Left ventricle myocardium inferior (tissue), 1 donor: ENCODE measurements around the gene SCP2D1. TPM values are rescaled to one million over a fixed set of nuclear protein-coding genes. Genes with fewer than 3 reads are reported as not detected.

Experiments
- DNase-seq: peaks from one replicate; pipeline ENCODE4 v3.0.0-alpha.2; 2020
- H3K27ac ChIP-seq: fragments of 200-600 bp; replicated peaks from 2 replicates; pipeline ENCODE4 v1.8.0; 2021
- H3K27me3 ChIP-seq: fragments of 200-600 bp; 2 replicates; pipeline ENCODE4 v1.8.0; 2021; ENCODE audit warnings: low read depth
- H3K36me3 ChIP-seq: fragments of 200-600 bp; 2 replicates; pipeline ENCODE4 v1.8.0; 2021
- H3K4me1 ChIP-seq: fragments of 200-600 bp; 2 replicates; pipeline ENCODE4 v1.8.0; 2021
- H3K4me3 ChIP-seq: fragments of 200-600 bp; 2 replicates; pipeline ENCODE4 v1.8.0; 2021; ENCODE audit warnings: mild to moderate bottlenecking, moderate library complexity
- H3K9me3 ChIP-seq: fragments of 200-600 bp; replicated peaks from 2 replicates; pipeline ENCODE4 v1.8.0; 2021
- intact Hi-C: fragments of 100-400 bp; cut with micrococcal nuclease; formaldehyde crosslinking; loops from one replicate; pipeline ENCODE4 v1.11.0; 2022
- total RNA-seq: library from RNA; stranded (reverse); fragmentation: NEBNext Ultra II Directional; extraction: Animal tissue kit (Norgen Biotek cat#: 25700); gene quantifications from one replicate; pipeline ENCODE4 v1.2.1, GENCODE V29; 2021
- TF ChIP-seq, protein P1 (sequence below): fragments of 200-600 bp; IDR thresholded peaks from 2 replicates; pipeline ENCODE4 v1.8.0; 2021; ENCODE audit warnings: antibody characterized with exemption, mild to moderate bottlenecking, borderline replicate concordance
- donor health status: DM: no; HTN: yes; CAD: no; lungs with severe emphysema.

Gene SCP2D1
- total RNA-seq, 1 donor from 2014 or later: not detected

DNA sequence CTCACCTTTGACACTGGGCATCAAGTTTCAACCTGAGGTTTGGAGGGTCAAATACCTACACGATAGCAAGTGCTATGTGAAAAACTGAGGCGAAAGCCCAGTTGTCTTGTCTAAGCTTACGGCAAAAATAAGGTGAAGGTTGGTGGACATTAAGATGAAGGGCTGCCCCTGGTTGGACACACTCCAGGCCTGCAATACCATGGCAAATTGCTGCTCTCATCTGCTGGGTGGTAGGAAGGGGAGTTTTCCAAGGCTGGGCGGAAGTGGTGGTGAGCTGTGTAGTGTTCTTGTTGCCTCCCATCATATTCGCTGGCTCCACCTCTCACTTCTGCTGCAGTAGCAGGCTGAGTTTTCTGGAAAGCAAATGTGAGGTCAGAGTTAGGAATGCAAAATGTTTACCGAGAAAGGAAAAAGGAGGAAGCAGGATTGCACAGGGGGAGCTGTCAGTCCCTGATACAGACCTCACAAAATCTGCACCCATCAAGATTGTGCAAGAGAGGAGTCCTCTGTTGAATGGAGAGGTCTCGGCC, 33.7 kb downstream of the SCP2D1 start:
- no peak for DNase-seq
- Histone ChIP-seq H3K4me1 (no peaks in the 10 kb centered on the region), H3K27ac (no peak overlapping the region), H3K4me3 (no peak overlapping the region), H3K36me3 (no peaks in the 10 kb centered on the region), H3K27me3 (peaks cover 9% of the 10 kb centered on the region), H3K9me3 (no peaks in the 10 kb centered on the region)
- TF ChIP-seq, protein P1, sequence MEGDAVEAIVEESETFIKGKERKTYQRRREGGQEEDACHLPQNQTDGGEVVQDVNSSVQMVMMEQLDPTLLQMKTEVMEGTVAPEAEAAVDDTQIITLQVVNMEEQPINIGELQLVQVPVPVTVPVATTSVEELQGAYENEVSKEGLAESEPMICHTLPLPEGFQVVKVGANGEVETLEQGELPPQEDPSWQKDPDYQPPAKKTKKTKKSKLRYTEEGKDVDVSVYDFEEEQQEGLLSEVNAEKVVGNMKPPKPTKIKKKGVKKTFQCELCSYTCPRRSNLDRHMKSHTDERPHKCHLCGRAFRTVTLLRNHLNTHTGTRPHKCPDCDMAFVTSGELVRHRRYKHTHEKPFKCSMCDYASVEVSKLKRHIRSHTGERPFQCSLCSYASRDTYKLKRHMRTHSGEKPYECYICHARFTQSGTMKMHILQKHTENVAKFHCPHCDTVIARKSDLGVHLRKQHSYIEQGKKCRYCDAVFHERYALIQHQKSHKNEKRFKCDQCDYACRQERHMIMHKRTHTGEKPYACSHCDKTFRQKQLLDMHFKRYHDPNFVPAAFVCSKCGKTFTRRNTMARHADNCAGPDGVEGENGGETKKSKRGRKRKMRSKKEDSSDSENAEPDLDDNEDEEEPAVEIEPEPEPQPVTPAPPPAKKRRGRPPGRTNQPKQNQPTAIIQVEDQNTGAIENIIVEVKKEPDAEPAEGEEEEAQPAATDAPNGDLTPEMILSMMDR: no peak
- intact Hi-C loops: no loop called here

DNA sequence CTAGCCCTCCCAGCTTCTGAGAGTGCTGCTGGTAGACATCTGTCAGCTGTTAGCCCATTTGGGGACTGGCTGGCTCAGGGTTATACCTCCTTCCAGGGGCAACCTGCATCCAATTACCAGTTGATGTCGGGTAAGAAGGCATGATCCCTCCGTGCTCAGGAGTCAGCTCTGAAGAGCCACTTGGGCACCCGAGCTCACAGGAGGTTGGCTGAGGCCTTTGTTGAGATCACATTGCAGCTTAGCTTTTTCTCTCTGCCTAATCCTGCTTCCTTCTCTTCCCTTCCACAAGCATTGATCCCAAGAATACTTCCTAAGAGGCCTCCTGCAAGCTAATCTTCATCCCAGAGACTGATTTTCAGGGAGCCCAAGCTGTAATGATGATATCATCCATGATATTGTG, 35.5 kb downstream of the SCP2D1 start:
- TF ChIP-seq, protein P1: no peak
- intact Hi-C loops: no loop called here
- no peaks in the 10 kb centered on the region for H3K9me3 ChIP-seq
- no peak for DNase-seq
- H3K27ac ChIP-seq: no peak overlapping the region
- no peaks in the 10 kb centered on the region for H3K4me1 ChIP-seq
- H3K4me3 ChIP-seq: no peak overlapping the region
- H3K27me3 ChIP-seq: peaks cover 9% of the 10 kb centered on the region
- no peaks in the 10 kb centered on the region for H3K36me3 ChIP-seq

DNA sequence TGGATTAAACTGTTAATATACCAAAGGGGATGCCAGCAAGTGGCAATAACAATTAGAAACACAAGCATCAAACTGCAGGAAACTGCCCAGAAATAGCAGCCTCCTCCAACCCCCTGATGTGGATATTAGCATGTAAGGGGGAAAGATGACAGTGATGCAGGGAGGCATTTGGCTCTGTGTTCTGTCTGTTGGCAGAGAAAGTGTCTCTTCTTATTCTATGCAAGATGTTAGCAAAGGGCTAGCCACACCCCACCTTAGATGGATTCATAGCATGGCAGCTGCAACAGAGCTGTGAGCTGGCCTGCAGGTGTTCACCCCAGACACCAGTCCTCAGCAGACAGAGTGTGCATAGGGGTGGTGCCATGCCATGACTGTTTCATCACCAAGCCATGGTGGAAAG, 38.0 kb downstream of the SCP2D1 start:
- Histone ChIP-seq H3K36me3 (no peaks in the 10 kb centered on the region), H3K4me3 (no peak overlapping the region), H3K27ac (no peak overlapping the region), H3K27me3 (peaks cover 9% of the 10 kb centered on the region), H3K4me1 (no peaks in the 10 kb centered on the region), H3K9me3 (no peaks in the 10 kb centered on the region)
- intact Hi-C loops: no loop called here
- TF ChIP-seq, protein P1: no peak
- DNase-seq: no peak

DNA sequence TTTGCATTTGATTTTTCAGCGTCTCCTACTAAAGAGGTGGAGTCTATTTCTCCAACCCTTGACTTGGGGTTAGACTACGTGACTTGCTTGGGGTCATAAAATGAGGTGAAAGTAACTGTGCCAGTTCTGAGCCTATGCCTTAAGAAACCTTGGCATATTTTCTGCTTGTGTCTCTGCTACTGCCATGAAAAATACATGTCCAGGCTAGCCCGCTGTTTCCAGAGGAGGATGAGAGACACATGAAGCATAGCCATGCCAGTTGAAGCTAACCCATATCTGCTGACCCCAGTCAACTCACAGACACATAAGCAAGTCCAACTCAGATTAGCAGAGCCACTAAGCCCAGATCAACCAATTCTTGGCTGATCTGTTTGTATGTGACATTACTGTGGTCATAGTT, 38.7 kb downstream of the SCP2D1 start:
- Histone ChIP-seq H3K9me3 (no peaks in the 10 kb centered on the region), H3K27me3 (peaks cover 9% of the 10 kb centered on the region), H3K27ac (no peak overlapping the region), H3K4me3 (no peak overlapping the region), H3K36me3 (no peaks in the 10 kb centered on the region), H3K4me1 (no peaks in the 10 kb centered on the region)
- TF ChIP-seq, protein P1: no peak
- intact Hi-C loops: no loop called here
- DNase-seq: no peak

DNA sequence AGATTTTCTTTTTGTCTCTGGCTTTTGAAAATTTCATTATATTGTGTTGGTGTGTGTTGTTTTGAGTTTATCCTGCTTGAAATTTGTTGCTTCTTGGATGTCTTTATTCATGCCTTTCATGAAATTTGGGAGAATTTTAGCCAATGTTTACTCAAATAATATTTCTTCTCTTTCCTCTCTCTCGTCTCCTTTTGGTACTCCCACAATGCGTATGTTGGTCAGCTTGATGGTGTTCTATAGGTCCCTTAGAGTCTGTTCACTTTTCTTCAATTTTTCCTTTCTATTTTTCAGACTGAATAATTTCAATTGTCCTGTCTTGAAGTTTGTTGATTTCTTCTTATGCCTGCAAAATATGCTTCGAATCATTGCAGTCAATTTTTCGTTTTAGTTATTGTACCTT, 39.6 kb downstream of the SCP2D1 start:
- TF ChIP-seq, protein P1: no peak
- no peaks in the 10 kb centered on the region for H3K9me3 ChIP-seq
- no peak for DNase-seq
- H3K27ac ChIP-seq: no peak overlapping the region
- intact Hi-C loops: no loop called here
- no peak overlapping the region for H3K4me3 ChIP-seq
- no peaks in the 10 kb centered on the region for H3K4me1 ChIP-seq
- peaks cover 9% of the 10 kb centered on the region for H3K27me3 ChIP-seq
- H3K36me3 ChIP-seq: no peaks in the 10 kb centered on the region
